ENCODE measurements around the gene AKR1D1. TPM values are rescaled to one million over a fixed set of nuclear protein-coding genes. Genes with fewer than 3 reads are reported as not detected.

Gene AKR1D1
- total and polyA plus RNA-seq, 4 donors: not detected

GRCh38 chr7:138105221-138105620 is 29.0 kb downstream of the AKR1D1 start:
- WGBS, 2 donors: 91% methylated on average over 5 of the region's 5 CpGs
- ATAC-seq (ENCODE audit: insufficient read depth, low FRiP score): no peak

GRCh38 chr7:138115047-138115446 is 38.8 kb downstream of the AKR1D1 start:
- Histone ChIP-seq H3K27me3 (ENCODE audit: control insufficient read depth in 3 of 3, insufficient read depth in 3 of 3, low read length in 2 of 3) (no peaks in the 10 kb centered on the region), H3K36me3 (ENCODE audit: control insufficient read depth in 4 of 4, insufficient read depth in 4 of 4, low read length in 4 of 4) (no peaks in the 10 kb centered on the region), H3K4me1 (ENCODE audit: control insufficient read depth in 5 of 5, insufficient read depth in 5 of 5, low read length in 5 of 5) (no peaks in the 10 kb centered on the region), H3K4me3 (no peak overlapping the region), H3K9me3 (ENCODE audit: control insufficient read depth in 4 of 4, insufficient read depth in 3 of 4, low read length in 3 of 4) (peaks cover 0 to 2% (median 0%) of the 10 kb centered on the region in 4 donors), H3K27ac (ENCODE audit: low read depth in 1 of 2, low read length in 1 of 2) (no peak overlapping the region), H3K9ac (ENCODE audit: insufficient read depth in 1 of 2, low read length in 2 of 2) (no peak overlapping the region)
- WGBS, 2 donors: 91 to 93% methylated on average over 3 of the region's 3 CpGs
- DNase-seq (no peak), ATAC-seq (ENCODE audit: insufficient read depth, low FRiP score) (no peak)
- no peak for TF ChIP-seq CTCF (IDR thresholded peaks at IDR 0.05; ENCODE audit: control extremely low read depth, extremely low read depth)

More at GRCh38 chr7:138105221-138105620, 29.0 kb downstream of the AKR1D1 start:
- Histone ChIP-seq H3K4me1 (ENCODE audit: control insufficient read depth in 5 of 5, insufficient read depth in 5 of 5, low read length in 5 of 5) (no peaks in the 10 kb centered on the region), H3K27me3 (ENCODE audit: control insufficient read depth in 3 of 3, insufficient read depth in 3 of 3, low read length in 2 of 3) (no peaks in the 10 kb centered on the region), H3K36me3 (ENCODE audit: control insufficient read depth in 4 of 4, insufficient read depth in 4 of 4, low read length in 4 of 4) (no peaks in the 10 kb centered on the region), H3K4me3 (no peak overlapping the region), H3K9ac (ENCODE audit: insufficient read depth in 1 of 2, low read length in 2 of 2) (no peak overlapping the region), H3K27ac (ENCODE audit: low read depth in 1 of 2, low read length in 1 of 2) (no peak overlapping the region), H3K9me3 (ENCODE audit: control insufficient read depth in 4 of 4, insufficient read depth in 3 of 4, low read length in 3 of 4) (no peaks in the 10 kb centered on the region)
- TF ChIP-seq CTCF (IDR thresholded peaks at IDR 0.05; ENCODE audit: control extremely low read depth, extremely low read depth): no peak
- DNase-seq: no peak

GRCh38 chr7:138116141-138116540 is 39.9 kb downstream of the AKR1D1 start:
- Histone ChIP-seq H3K9me3 (ENCODE audit: control insufficient read depth in 4 of 4, insufficient read depth in 3 of 4, low read length in 3 of 4) (peaks cover 0 to 2% (median 0%) of the 10 kb centered on the region in 4 donors), H3K4me1 (ENCODE audit: control insufficient read depth in 5 of 5, insufficient read depth in 5 of 5, low read length in 5 of 5) (no peaks in the 10 kb centered on the region), H3K36me3 (ENCODE audit: control insufficient read depth in 4 of 4, insufficient read depth in 4 of 4, low read length in 4 of 4) (no peaks in the 10 kb centered on the region), H3K4me3 (no peak overlapping the region), H3K27ac (ENCODE audit: low read depth in 1 of 2, low read length in 1 of 2) (no peak overlapping the region), H3K27me3 (ENCODE audit: control insufficient read depth in 3 of 3, insufficient read depth in 3 of 3, low read length in 2 of 3) (no peaks in the 10 kb centered on the region), H3K9ac (ENCODE audit: insufficient read depth in 1 of 2, low read length in 2 of 2) (no peak overlapping the region)
- no peak for TF ChIP-seq CTCF (IDR thresholded peaks at IDR 0.05; ENCODE audit: control extremely low read depth, extremely low read depth)
- ATAC-seq (ENCODE audit: insufficient read depth, low FRiP score) (no peak), DNase-seq (no peak)
- WGBS, 2 donors: 53 to 81% methylated on average over 1 of the region's 1 CpG

- Histone ChIP-seq H3K27ac (ENCODE audit: low read depth in 1 of 2, low read length in 1 of 2) (no peak overlapping the region), H3K9me3 (ENCODE audit: control insufficient read depth in 4 of 4, insufficient read depth in 3 of 4, low read length in 3 of 4) (peaks cover 0 to 4% (median 0%) of the 10 kb centered on the region in 4 donors), H3K27me3 (ENCODE audit: control insufficient read depth in 3 of 3, insufficient read depth in 3 of 3, low read length in 2 of 3) (no peaks in the 10 kb centered on the region), H3K4me3 (no peak overlapping the region), H3K36me3 (ENCODE audit: control insufficient read depth in 4 of 4, insufficient read depth in 4 of 4, low read length in 4 of 4) (no peaks in the 10 kb centered on the region), H3K4me1 (ENCODE audit: control insufficient read depth in 5 of 5, insufficient read depth in 5 of 5, low read length in 5 of 5) (no peaks in the 10 kb centered on the region), H3K9ac (ENCODE audit: insufficient read depth in 1 of 2, low read length in 2 of 2) (no peak overlapping the region)
- DNase-seq: no peak
- no peak for TF ChIP-seq CTCF (IDR thresholded peaks at IDR 0.05; ENCODE audit: control extremely low read depth, extremely low read depth)
- ATAC-seq (ENCODE audit: insufficient read depth, low FRiP score): no peak
- WGBS, 2 donors: 73 to 78% methylated on average over 2 of the region's 2 CpGs
These were observed 40.6 kb downstream of the AKR1D1 start for GRCh38 chr7:138116892-138117291.
